Brain microvascular endothelial cell (primary cell): Measurements from ENCODE around the gene ITPK1.

Source experiments
- DNase-seq: peaks from one replicate; pipeline ENCODE4 v3.0.0-alpha.2; 2020
- H3K27ac ChIP-seq: fragments of 250-450 bp; sonication (Bioruptor Pico); 2 replicates; pipeline ENCODE4 v1.5.1; 2020; ENCODE audit warnings: mild to moderate bottlenecking, moderate library complexity
- H3K27me3 ChIP-seq: fragments of 250-450 bp; sonication (Bioruptor Pico); replicated peaks from 2 replicates; pipeline ENCODE4 v1.5.1; 2020; ENCODE audit warnings: mild to moderate bottlenecking
- H3K36me3 ChIP-seq: fragments of 250-450 bp; sonication (Bioruptor Pico); replicated peaks from 2 replicates; pipeline ENCODE4 v1.5.1; 2020; ENCODE audit warnings: mild to moderate bottlenecking
- H3K4me3 ChIP-seq: 2 replicates; pipeline ENCODE4 v1.5.1; 2011; ENCODE audit warnings: low read depth, mild to moderate bottlenecking, control low read depth, low read length, moderate library complexity
- CTCF ChIP-seq: IDR thresholded peaks from 2 replicates; pipeline ENCODE4 v1.5.1; 2011; ENCODE audit warnings: low read depth, mild to moderate bottlenecking, moderate library complexity, low read length, control low read depth, inconsistent platforms; ENCODE audit errors: missing control alignments
- in situ Hi-C: cut with HindIII; loops from 2 replicates; pipeline ENCODE4 v1.10.0; 2017; ENCODE audit warnings: low sequenced_read_pairs, low pct_ligation_motif_present

The ITPK1 gene

GRCh38 chr14:93042968-93043940 is 72.5 kb downstream of the ITPK1 start:
- in situ Hi-C loops: no loop called here
- no peak for TF ChIP-seq CTCF
- Histone ChIP-seq H3K27ac (no peak overlapping the region), H3K4me3 (no peak overlapping the region), H3K27me3 (no peaks in the 10 kb centered on the region), H3K36me3 (no peaks in the 10 kb centered on the region)
- DNase-seq: peak; percentile 87

GRCh38 chr14:93041830-93042229 is 73.9 kb downstream of the ITPK1 start:
- H3K36me3 ChIP-seq: no peaks in the 10 kb centered on the region
- H3K27ac ChIP-seq: no peak overlapping the region
- H3K4me3 ChIP-seq: no peak overlapping the region
- H3K27me3 ChIP-seq: no peaks in the 10 kb centered on the region
- TF ChIP-seq CTCF: no peak
- no peak for DNase-seq
- in situ Hi-C loops: no loop called here

GRCh38 chr14:93040982-93041381 is 74.7 kb downstream of the ITPK1 start:
- in situ Hi-C loops: no loop called here
- Histone ChIP-seq H3K27ac (no peak overlapping the region), H3K27me3 (no peaks in the 10 kb centered on the region), H3K36me3 (no peaks in the 10 kb centered on the region), H3K4me3 (no peak overlapping the region)
- DNase-seq: no peak
- no peak for TF ChIP-seq CTCF

- DNase-seq: no peak
- no peaks in the 10 kb centered on the region for H3K27me3 ChIP-seq
- in situ Hi-C loops: no loop called here
- no peak for TF ChIP-seq CTCF
- no peak overlapping the region for H3K4me3 ChIP-seq
- no peak overlapping the region for H3K27ac ChIP-seq
- H3K36me3 ChIP-seq: no peaks in the 10 kb centered on the region
These were observed 75.3 kb downstream of the ITPK1 start for GRCh38 chr14:93040443-93040842.

- TF ChIP-seq CTCF: no peak
- no peak for DNase-seq
- no peak overlapping the region for H3K27ac ChIP-seq
- no peaks in the 10 kb centered on the region for H3K27me3 ChIP-seq
- in situ Hi-C loops: no loop called here
- no peaks in the 10 kb centered on the region for H3K36me3 ChIP-seq
- H3K4me3 ChIP-seq: no peak overlapping the region
These were observed 75.9 kb downstream of the ITPK1 start for GRCh38 chr14:93039649-93040315.
